Fibroblast of pulmonary artery (primary cell): Measurements from ENCODE around the gene RIPOR2.
"Not testable (repeated sequence)": the region's sequence is repeated elsewhere in the genome, so short reads cannot be mapped to it uniquely, and the experiment has no call there.

Source experiments
- DNase-seq: peaks from one replicate; pipeline ENCODE4 v3.0.0-alpha.2; 2010; ENCODE audit warnings: low read depth
- H3K4me3 ChIP-seq: replicated peaks from 2 replicates; pipeline ENCODE4 v1.5.1; 2011; ENCODE audit warnings: low read depth, mild to moderate bottlenecking, control low read depth, low read length, moderate library complexity
- TF ChIP-seq, protein P1 (sequence below): IDR thresholded peaks from 2 replicates; pipeline ENCODE4 v1.5.1; 2011; ENCODE audit warnings: mild to moderate bottlenecking, control low read depth, low read length, inconsistent platforms; ENCODE audit errors: missing control alignments

RIPOR2 gene

DNA sequence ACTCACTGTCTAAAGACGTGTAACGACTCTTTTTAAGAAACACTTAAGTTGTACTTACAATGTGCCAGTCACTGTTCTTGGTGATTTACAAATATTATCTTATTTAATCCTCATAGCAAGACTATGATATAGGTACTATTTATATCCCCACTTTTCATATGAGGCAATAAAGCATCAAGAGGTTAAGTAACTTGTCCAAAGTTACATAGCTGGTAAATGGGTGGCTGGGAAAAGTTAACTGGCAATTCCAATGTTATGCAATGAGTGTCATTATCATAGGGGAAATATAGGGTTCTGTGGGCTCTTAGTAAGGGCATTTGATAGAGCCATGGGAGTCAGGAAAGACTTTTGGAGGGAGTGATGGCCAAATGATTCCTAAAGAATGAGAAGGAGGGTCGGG, 21.4 kb upstream of the RIPOR2 start:
- TF ChIP-seq, protein P1, sequence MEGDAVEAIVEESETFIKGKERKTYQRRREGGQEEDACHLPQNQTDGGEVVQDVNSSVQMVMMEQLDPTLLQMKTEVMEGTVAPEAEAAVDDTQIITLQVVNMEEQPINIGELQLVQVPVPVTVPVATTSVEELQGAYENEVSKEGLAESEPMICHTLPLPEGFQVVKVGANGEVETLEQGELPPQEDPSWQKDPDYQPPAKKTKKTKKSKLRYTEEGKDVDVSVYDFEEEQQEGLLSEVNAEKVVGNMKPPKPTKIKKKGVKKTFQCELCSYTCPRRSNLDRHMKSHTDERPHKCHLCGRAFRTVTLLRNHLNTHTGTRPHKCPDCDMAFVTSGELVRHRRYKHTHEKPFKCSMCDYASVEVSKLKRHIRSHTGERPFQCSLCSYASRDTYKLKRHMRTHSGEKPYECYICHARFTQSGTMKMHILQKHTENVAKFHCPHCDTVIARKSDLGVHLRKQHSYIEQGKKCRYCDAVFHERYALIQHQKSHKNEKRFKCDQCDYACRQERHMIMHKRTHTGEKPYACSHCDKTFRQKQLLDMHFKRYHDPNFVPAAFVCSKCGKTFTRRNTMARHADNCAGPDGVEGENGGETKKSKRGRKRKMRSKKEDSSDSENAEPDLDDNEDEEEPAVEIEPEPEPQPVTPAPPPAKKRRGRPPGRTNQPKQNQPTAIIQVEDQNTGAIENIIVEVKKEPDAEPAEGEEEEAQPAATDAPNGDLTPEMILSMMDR: no peak
- peak; percentile 11 for DNase-seq
- no peak overlapping the region for H3K4me3 ChIP-seq

DNA sequence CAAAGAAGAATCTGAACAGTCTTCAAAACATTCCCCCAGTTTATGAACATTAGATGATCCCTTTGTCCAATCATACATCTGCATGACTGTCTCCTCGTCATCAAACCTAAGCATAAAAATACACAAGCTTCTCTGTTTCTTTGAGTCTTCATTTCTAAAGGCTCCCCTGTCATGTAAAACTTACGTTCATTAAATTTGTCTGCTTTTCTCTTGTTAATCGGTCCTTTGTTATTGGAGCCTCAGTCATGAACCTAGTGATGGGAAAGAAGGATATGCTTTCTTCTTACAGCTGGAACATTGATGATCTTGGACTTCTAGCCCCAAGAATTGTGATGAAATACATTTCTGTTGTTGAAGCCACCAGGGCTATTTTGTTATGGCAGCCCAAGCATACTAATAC, 18.0 kb upstream of the RIPOR2 start:
- no peak overlapping the region for H3K4me3 ChIP-seq
- TF ChIP-seq, protein P1: no peak

DNA sequence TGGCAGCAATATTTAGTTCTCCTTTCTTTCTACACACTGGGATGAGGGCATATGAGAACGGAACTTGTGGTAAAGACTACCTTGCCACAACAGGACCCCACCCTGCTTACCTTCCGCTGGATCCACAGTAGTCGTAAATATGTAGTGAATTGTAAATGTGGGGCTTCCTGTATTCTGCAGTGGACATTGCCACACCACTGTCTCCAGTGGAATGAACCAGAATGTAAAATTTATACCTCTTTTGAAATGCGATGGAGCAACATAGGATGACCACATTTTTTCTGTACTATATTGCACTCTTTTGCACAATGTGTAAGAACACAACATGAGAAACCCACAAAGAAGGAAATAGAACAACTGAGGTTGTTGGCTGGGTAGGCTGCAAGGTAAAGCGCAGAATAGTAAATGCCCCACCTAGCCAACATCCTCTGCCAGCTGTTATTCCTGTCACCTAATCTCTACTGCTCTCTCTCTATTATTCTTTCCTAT, 16.1 kb upstream of the RIPOR2 start:
- TF ChIP-seq, protein P1: no peak

More for the DNA sequence above, 18.0 kb upstream of the RIPOR2 start:
- no peak for DNase-seq

DNA sequence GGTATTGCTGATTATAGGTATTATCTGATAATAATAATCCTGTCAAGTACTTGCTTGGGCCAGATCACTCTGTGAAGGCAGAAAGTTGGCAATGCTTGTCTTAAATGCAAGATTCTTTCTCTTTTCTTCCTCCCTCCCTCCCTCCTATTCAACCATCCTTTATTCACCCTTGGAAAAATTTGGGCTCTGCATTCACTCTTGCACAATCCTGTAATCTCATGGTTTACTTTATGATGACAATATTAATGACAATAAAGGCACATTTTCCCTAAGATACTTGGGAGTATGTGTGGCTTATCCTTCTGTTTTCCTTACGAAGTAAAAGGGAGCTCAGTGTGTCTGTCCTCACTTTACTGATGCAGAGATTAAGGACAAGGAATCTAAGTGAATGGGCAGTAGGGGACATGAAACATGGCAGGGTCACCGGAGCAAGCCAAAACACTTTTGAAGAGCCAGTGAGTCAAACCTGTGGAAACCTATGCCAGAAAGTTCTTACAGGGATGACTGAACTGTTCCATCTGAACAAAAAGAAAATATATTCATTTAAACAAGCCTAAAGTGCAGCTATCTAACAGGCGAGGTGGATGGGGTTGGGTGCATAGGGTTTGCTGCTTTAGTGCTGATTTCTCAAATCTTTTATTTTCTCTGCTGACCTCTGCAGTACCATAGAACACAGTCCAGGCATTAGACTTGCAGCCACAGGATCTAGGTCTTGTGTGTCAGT, 14.6 kb upstream of the RIPOR2 start:
- no peak for DNase-seq
- no peak overlapping the region for H3K4me3 ChIP-seq
- TF ChIP-seq, protein P1: no peak

More for the DNA sequence above, 16.1 kb upstream of the RIPOR2 start:
- no peak for DNase-seq
- H3K4me3 ChIP-seq: no peak overlapping the region

DNA sequence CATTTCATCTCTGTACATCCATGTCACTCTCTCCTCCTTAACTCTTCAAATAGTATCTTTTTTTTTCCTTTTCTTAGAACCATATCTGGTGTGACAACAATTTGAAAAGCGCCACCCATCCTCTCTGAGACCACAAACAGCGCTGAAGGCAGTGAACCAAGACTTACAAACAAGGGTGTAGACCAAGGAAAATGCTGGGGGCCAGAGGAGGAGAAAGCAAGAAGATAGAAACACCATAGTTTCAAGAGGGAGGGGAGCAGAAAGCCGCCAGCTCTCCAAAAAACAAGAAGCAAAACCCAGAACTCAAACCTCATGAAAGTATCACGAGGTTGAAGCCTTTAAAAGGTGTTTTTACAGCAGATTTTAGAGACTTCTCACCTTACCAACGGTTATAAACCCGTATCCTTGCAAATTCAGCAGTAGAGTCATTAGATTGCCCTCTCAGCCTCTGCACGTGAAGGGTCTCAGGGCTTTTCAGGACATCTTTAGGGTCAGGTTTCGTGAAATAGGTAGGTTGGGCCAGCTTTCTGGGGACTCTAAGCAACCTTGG, 13.3 kb upstream of the RIPOR2 start:
- TF ChIP-seq, protein P1: no peak
- DNase-seq: no peak
- H3K4me3 ChIP-seq: no peak overlapping the region

DNA sequence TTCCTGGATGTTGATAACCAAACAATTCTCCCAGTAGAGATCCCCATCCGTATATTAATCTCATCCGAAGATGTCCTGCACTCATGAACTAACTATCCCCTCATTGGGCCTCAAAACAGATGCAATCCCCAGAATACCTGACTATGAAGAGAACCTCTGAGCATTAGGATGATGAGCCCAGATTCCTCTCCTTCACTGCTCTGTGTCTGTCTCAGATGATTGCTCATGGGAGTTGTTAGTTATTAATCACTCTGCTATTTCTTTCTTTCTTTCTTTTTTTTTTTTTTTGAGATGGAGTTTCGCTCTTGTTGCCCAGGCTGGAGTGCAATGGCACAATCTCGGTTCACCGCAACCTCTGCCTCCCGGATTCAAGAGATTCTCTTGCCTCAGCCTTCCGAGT, 12.5 kb upstream of the RIPOR2 start:
- DNase-seq, H3K4me3 ChIP-seq: not testable (repeated sequence)

DNA sequence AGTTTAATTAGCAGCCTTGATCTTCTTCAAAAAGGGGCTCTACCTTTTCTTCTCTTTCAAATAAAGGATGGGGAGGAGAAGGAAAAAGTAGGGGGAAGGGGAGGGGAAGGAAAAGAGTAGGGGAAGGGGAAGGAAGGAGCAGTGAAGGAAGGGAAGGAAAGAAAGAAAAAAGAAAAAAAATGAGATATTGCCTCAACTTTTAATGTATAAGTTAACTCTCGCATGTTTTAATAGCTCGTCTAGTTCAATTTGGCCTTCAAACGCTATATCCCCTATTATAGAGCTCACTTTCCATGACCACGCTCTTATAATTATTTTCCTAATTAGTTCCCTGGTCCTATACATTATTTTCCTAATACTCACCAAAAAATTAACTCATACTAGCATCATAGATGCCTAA, 11.9 kb upstream of the RIPOR2 start:
- TF ChIP-seq, protein P1: no peak
- DNase-seq: no peak

More for the DNA sequence above, 11.9 kb upstream of the RIPOR2 start:
- H3K4me3 ChIP-seq: no peak overlapping the region
